ENCODE measurements around the gene CHID1. TPM values are rescaled to one million over a fixed set of nuclear protein-coding genes. Genes with fewer than 3 reads are reported as not detected.
A peak's percentile ranks its signal among the peaks of the same experiment; 100 is the strongest.

The CHID1 gene
- total and polyA plus RNA-seq, 8 donors = 35.4 to 121 (median 52.1) TPM

GRCh38 chr11:866481-866880 is 44.1 kb downstream of the CHID1 start:
- WGBS, 5 donors = 84 to 89% (median 87%) methylated on average over 7 to 14 of the region's 14 CpGs
- no peak for DNase-seq
- no peak overlapping the region for H3K27ac ChIP-seq
- TF ChIP-seq POLR2A (IDR thresholded peaks at IDR 0.05) (no peak), CTCF (IDR thresholded peaks at IDR 0.05) (no peak), POLR2AphosphoS5 (IDR thresholded peaks at IDR 0.05) (no peak), EP300 (IDR thresholded peaks at IDR 0.05) (no peak)
- no peaks in the 10 kb centered on the region for H3K27me3 ChIP-seq
- no peaks in the 10 kb centered on the region for H3K9me3 ChIP-seq
- no peak overlapping the region for H3K4me3 ChIP-seq
- peaks cover 3 to 79% (median 60%) of the 10 kb centered on the region in 4 donors for H3K36me3 ChIP-seq
- peaks cover 0 to 16% (median 13%) of the 10 kb centered on the region in 4 donors for H3K4me1 ChIP-seq
- intact Hi-C loops (cut with DNase I; ENCODE audit: low total_unique reads) = no loop called here

GRCh38 chr11:865462-866430 is 44.9 kb downstream of the CHID1 start:
- peak in 1 of 2 donors; percentile 26 for DNase-seq
- Histone ChIP-seq H3K27me3 (no peaks in the 10 kb centered on the region), H3K4me3 (no peak overlapping the region), H3K36me3 (peaks cover 3 to 79% (median 60%) of the 10 kb centered on the region in 4 donors), H3K27ac (no peak overlapping the region), H3K9me3 (no peaks in the 10 kb centered on the region), H3K4me1 (peaks cover 0 to 16% (median 13%) of the 10 kb centered on the region in 4 donors)
- intact Hi-C loops (cut with DNase I; ENCODE audit: low total_unique reads) = no loop called here
- TF ChIP-seq EP300 (IDR thresholded peaks at IDR 0.05) (no peak), POLR2AphosphoS5 (IDR thresholded peaks at IDR 0.05) (no peak), CTCF (IDR thresholded peaks at IDR 0.05) (no peak), POLR2A (IDR thresholded peaks at IDR 0.05) (no peak)
- WGBS, 5 donors = 77 to 92% (median 78%) methylated on average over 17 to 41 of the region's 41 CpGs

DNA sequence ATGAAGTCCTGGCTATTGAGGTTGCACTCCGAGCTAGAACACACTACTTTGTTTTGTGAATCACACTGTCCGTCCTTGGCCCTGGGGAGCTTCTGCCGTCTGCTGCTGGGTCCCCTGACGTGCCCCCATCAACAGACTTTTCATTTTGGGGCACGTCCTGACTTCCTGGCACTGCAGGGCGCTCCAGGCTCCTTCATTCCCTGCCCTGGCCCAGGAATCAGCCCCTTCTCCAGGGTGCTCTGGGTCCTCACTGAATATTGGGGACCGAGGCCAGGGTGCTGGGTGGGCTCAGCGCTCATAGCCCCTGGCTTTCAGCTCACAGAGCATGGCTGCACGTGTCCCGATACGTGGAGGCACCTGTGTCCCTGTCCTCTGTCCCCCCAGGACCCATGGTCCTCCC is 45.7 kb downstream of the CHID1 start:
- Histone ChIP-seq H3K27me3 (no peaks in the 10 kb centered on the region), H3K27ac (no peak overlapping the region), H3K4me1 (peaks cover 4 to 21% (median 20%) of the 10 kb centered on the region in 4 donors), H3K36me3 (peaks cover 3 to 75% (median 60%) of the 10 kb centered on the region in 4 donors), H3K4me3 (no peak overlapping the region), H3K9me3 (no peaks in the 10 kb centered on the region)
- DNase-seq = no peak
- no peak for TF ChIP-seq POLR2AphosphoS5 (IDR thresholded peaks at IDR 0.05)
- TF ChIP-seq EP300 (IDR thresholded peaks at IDR 0.05) = no peak
- TF ChIP-seq POLR2A (IDR thresholded peaks at IDR 0.05) = no peak
- no peak for TF ChIP-seq CTCF (IDR thresholded peaks at IDR 0.05)
- intact Hi-C loops (cut with DNase I; ENCODE audit: low total_unique reads) = no loop called here
- WGBS, 5 donors = 77 to 94% (median 86%) methylated on average over 6 to 11 of the region's 11 CpGs

DNA sequence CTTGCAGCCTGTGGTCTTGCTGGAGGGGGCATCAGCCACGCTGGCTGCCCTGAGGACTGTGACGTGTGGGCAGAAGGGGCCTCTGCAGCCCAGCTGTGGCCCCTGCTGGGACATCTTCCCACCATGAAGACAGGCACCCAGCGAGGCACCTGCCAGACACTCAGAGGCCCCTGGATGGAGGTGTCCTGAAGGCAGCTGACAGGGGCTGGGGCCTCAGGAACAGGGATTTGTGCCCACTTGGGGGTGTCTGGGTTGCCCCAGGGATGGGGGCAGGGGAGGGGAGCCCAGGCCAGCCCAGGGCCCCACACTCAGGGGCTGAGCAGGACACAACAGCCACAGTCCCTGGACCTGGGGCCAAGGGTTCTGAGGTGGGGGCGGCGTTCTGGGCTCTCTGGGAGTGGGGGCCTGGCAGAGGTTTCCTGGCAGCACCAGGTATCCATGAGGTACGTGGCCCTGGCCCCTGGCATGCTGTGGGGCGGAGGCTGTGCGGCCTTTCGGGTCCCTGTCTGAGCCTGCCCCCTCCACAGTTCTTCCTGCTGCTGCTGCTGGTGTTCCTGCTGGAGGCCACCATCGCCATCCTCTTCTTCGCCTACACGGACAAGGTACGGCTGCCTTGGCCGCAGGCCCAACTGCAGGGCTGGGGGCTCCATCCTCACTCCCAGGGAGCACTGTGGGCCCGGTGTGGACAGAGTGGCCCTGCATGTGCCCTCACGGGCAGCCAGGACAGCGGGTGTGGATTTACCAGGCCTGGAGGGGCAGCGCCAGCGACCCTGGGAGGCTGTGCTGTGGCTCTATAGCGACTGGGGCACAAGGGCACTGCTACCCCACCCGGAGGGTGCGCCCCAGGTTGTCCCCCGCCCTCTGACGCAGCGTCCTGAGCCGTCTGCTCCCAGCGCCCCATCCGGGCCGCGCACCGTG is 46.4 kb downstream of the CHID1 start:
- no peaks in the 10 kb centered on the region for H3K9me3 ChIP-seq
- TF ChIP-seq POLR2AphosphoS5 (IDR thresholded peaks at IDR 0.05) (no peak), EP300 (IDR thresholded peaks at IDR 0.05) (no peak), POLR2A (IDR thresholded peaks at IDR 0.05) (no peak), CTCF (IDR thresholded peaks at IDR 0.05) (no peak)
- intact Hi-C loops (cut with DNase I; ENCODE audit: low total_unique reads) = no loop called here
- peaks cover 3 to 68% (median 53%) of the 10 kb centered on the region in 4 donors for H3K36me3 ChIP-seq
- DNase-seq = peak in 1 of 2 donors; percentile 22
- no peak overlapping the region for H3K4me3 ChIP-seq
- peaks cover 11 to 29% (median 27%) of the 10 kb centered on the region in 4 donors for H3K4me1 ChIP-seq
- WGBS, 5 donors = 81 to 90% (median 87%) methylated on average over 19 to 31 of the region's 31 CpGs
- H3K27me3 ChIP-seq = no peaks in the 10 kb centered on the region
- no peak overlapping the region for H3K27ac ChIP-seq

All from stomach (tissue), 9 donors.